ENCODE data around the gene ATP8B4.
"Not testable (repeated sequence)": the region's sequence is repeated elsewhere in the genome, so short reads cannot be mapped to it uniquely, and the experiment has no call there.

Gene ATP8B4

GRCh38 chr15:50137330-50137761 is 18.3 kb upstream of the ATP8B4 start:
- no peak for DNase-seq

GRCh38 chr15:50135031-50135551 is 16.1 kb upstream of the ATP8B4 start:
- no peak for DNase-seq

- DNase-seq, result no peak
These were observed 15.5 kb upstream of the ATP8B4 start for GRCh38 chr15:50134524-50135024.

GRCh38 chr15:50132251-50132984 is 13.4 kb upstream of the ATP8B4 start:
- not testable (repeated sequence) for DNase-seq

- no peak for DNase-seq
These were observed 12.6 kb upstream of the ATP8B4 start for GRCh38 chr15:50131617-50132016.

- no peak for DNase-seq
These were observed 9.2 kb upstream of the ATP8B4 start for GRCh38 chr15:50128266-50128665.

- DNase-seq, result no peak
These were observed 8.3 kb upstream of the ATP8B4 start for GRCh38 chr15:50127255-50127777.

GRCh38 chr15:50126072-50126471 is 7.0 kb upstream of the ATP8B4 start:
- DNase-seq, result no peak

GRCh38 chr15:50124631-50125030 is 5.6 kb upstream of the ATP8B4 start:
- no peak for DNase-seq

- DNase-seq, result no peak
These were observed 5.0 kb upstream of the ATP8B4 start for GRCh38 chr15:50123861-50124557.

- no peak for DNase-seq
These were observed 1.7 kb upstream of the ATP8B4 start for GRCh38 chr15:50120729-50121128.

GRCh38 chr15:50117431-50118027 is 1.5 kb downstream of the ATP8B4 start:
- DNase-seq, result no peak

- DNase-seq, result no peak
These were observed 2.6 kb downstream of the ATP8B4 start for GRCh38 chr15:50116477-50116876.

GRCh38 chr15:50113992-50114780 is 4.8 kb downstream of the ATP8B4 start:
- DNase-seq, result no peak

- no peak for DNase-seq
These were observed 5.9 kb downstream of the ATP8B4 start for GRCh38 chr15:50113187-50113505.

GRCh38 chr15:50112488-50113186 is 6.4 kb downstream of the ATP8B4 start:
- no peak for DNase-seq

GRCh38 chr15:50110285-50110684 is 8.7 kb downstream of the ATP8B4 start:
- no peak for DNase-seq

- DNase-seq, result no peak
These were observed 9.7 kb downstream of the ATP8B4 start for GRCh38 chr15:50109076-50109987.

GRCh38 chr15:50108461-50108860 is 10.6 kb downstream of the ATP8B4 start:
- DNase-seq, result no peak

GRCh38 chr15:50107591-50108408 is 11.2 kb downstream of the ATP8B4 start:
- no peak for DNase-seq

Measured in NCI-H2227 treated with DMSO at 0.1 percent for 48 hours (cell line).